ENCODE measurements around the gene RBBP4.

RBBP4 gene

GRCh38 chr1:32613472-32613871 is 37.5 kb upstream of the RBBP4 start:
- TF ChIP-seq CTCF (conservative IDR thresholded peaks at IDR 0.05) (no peak), ZFX (IDR thresholded peaks at IDR 0.05) (no peak)
- no peak overlapping the region for H3K27ac ChIP-seq

GRCh38 chr1:32618673-32619221 is 32.3 kb upstream of the RBBP4 start:
- H3K27ac ChIP-seq: no peak overlapping the region
- no peak for TF ChIP-seq CTCF (conservative IDR thresholded peaks at IDR 0.05)
- no peak for TF ChIP-seq ZFX (IDR thresholded peaks at IDR 0.05)

- H3K27ac ChIP-seq: no peak overlapping the region
- no peak for TF ChIP-seq CTCF (conservative IDR thresholded peaks at IDR 0.05)
- TF ChIP-seq ZFX (IDR thresholded peaks at IDR 0.05): no peak
These were observed 31.1 kb upstream of the RBBP4 start for GRCh38 chr1:32619701-32620485.

GRCh38 chr1:32622205-32622604 is 28.8 kb upstream of the RBBP4 start:
- no peak for TF ChIP-seq CTCF (conservative IDR thresholded peaks at IDR 0.05)
- no peak for TF ChIP-seq ZFX (IDR thresholded peaks at IDR 0.05)
- H3K27ac ChIP-seq: no peak overlapping the region

GRCh38 chr1:32622806-32623681 is 28.0 kb upstream of the RBBP4 start:
- TF ChIP-seq CTCF (conservative IDR thresholded peaks at IDR 0.05) (no peak), ZFX (IDR thresholded peaks at IDR 0.05) (no peak)

GRCh38 chr1:32623775-32624174 is 27.2 kb upstream of the RBBP4 start:
- no peak for TF ChIP-seq ZFX (IDR thresholded peaks at IDR 0.05)
- no peak overlapping the region for H3K27ac ChIP-seq

More at GRCh38 chr1:32622806-32623681, 28.0 kb upstream of the RBBP4 start:
- no peak overlapping the region for H3K27ac ChIP-seq

- no peak overlapping the region for H3K27ac ChIP-seq
- TF ChIP-seq CTCF (conservative IDR thresholded peaks at IDR 0.05): no peak
- no peak for TF ChIP-seq ZFX (IDR thresholded peaks at IDR 0.05)
These were observed 24.8 kb upstream of the RBBP4 start for GRCh38 chr1:32626176-32626575.
